SK-N-MC (cell line): ENCODE measurements around the gene CPLANE1.
"Not testable (repeated sequence)": the region's sequence is repeated elsewhere in the genome, so short reads cannot be mapped to it uniquely, and the experiment has no call there.

Source experiments
- DNase-seq: peaks from one replicate; pipeline ENCODE4 v3.0.0-alpha.2; 2011; ENCODE audit warnings: low read depth, low spot score
- H3K27ac ChIP-seq: fragments of 200-600 bp; sonication (generic); 2 replicates; pipeline ENCODE4 v1.5.1; 2016; ENCODE audit warnings: mixed run types
- H3K36me3 ChIP-seq: fragments of 200-600 bp; sonication (generic); 2 replicates; pipeline ENCODE4 v1.6.1; 2017; ENCODE audit warnings: antibody characterized with exemption, low read length, mixed read lengths; ENCODE audit not compliant: insufficient read depth
- H3K4me3 ChIP-seq: fragments of 200-600 bp; sonication (generic); 2 replicates; pipeline ENCODE4 v1.5.1; 2016
- H3K9ac ChIP-seq: fragments of 200-600 bp; sonication (generic); 2 replicates; pipeline ENCODE4 v1.8.0; 2017; ENCODE audit warnings: mixed run types, mixed read lengths; ENCODE audit not compliant: insufficient read length
- H3K9me3 ChIP-seq: fragments of 200-600 bp; sonication (generic); 2 replicates; pipeline ENCODE4 v1.6.1; 2017; ENCODE audit warnings: low read depth, mild to moderate bottlenecking, antibody characterized with exemption, low read length, moderate library complexity, mixed read lengths
- EZH2 ChIP-seq: fragments of 200-600 bp; sonication (generic); IDR thresholded peaks from one replicate; pipeline ENCODE4 v1.6.1; 2017; ENCODE audit warnings: antibody characterized with exemption
- FOXP2 ChIP-seq: optimal IDR thresholded peaks from 2 replicates; pipeline ENCODE3; 2011; ENCODE audit warnings: mild to moderate bottlenecking, moderate library complexity; ENCODE audit not compliant: insufficient read depth; ENCODE audit errors: extremely low read length, control extremely low read depth
- POLR2AphosphoS5 ChIP-seq: IDR thresholded peaks from 2 replicates; pipeline ENCODE4 v1.6.1; 2012; ENCODE audit warnings: mild to moderate bottlenecking, low read depth, low read length, borderline replicate concordance

Gene CPLANE1

GRCh38 chr5:37249815-37250164, 614 bp upstream of the CPLANE1 start:
- TF ChIP-seq FOXP2: no peak
- TF ChIP-seq POLR2AphosphoS5: no peak
- no peak for TF ChIP-seq EZH2
- Histone ChIP-seq H3K9ac (peak overlapping the region; percentile 93), H3K36me3 (no peaks in the 10 kb centered on the region), H3K27ac (no peak overlapping the region), H3K9me3 (no peaks in the 10 kb centered on the region), H3K4me3 (peak overlapping the region; percentile 96)
- no peak for DNase-seq

GRCh38 chr5:37248421-37248969, 681 bp downstream of the CPLANE1 start:
- no peak for DNase-seq
- no peak overlapping the region for H3K27ac ChIP-seq
- no peaks in the 10 kb centered on the region for H3K36me3 ChIP-seq
- no peaks in the 10 kb centered on the region for H3K9me3 ChIP-seq
- peak overlapping the region; percentile 93 for H3K9ac ChIP-seq
- peak overlapping the region; percentile 96 for H3K4me3 ChIP-seq
- TF ChIP-seq POLR2AphosphoS5: no peak
- TF ChIP-seq FOXP2: no peak
- no peak for TF ChIP-seq EZH2

GRCh38 chr5:37247496-37247895, 1.7 kb downstream of the CPLANE1 start:
- DNase-seq: no peak
- H3K36me3 ChIP-seq: no peaks in the 10 kb centered on the region
- TF ChIP-seq EZH2 (no peak), FOXP2 (no peak), POLR2AphosphoS5 (no peak)
- no peak overlapping the region for H3K9ac ChIP-seq
- no peaks in the 10 kb centered on the region for H3K9me3 ChIP-seq
- H3K27ac ChIP-seq: no peak overlapping the region
- H3K4me3 ChIP-seq: no peak overlapping the region

GRCh38 chr5:37247036-37247435, 2.1 kb downstream of the CPLANE1 start:
- Histone ChIP-seq H3K4me3 (no peak overlapping the region), H3K9ac (no peak overlapping the region), H3K27ac (no peak overlapping the region), H3K36me3 (no peaks in the 10 kb centered on the region), H3K9me3 (no peaks in the 10 kb centered on the region)
- TF ChIP-seq FOXP2: no peak
- TF ChIP-seq POLR2AphosphoS5: no peak
- TF ChIP-seq EZH2: no peak
- DNase-seq: no peak

DNA sequence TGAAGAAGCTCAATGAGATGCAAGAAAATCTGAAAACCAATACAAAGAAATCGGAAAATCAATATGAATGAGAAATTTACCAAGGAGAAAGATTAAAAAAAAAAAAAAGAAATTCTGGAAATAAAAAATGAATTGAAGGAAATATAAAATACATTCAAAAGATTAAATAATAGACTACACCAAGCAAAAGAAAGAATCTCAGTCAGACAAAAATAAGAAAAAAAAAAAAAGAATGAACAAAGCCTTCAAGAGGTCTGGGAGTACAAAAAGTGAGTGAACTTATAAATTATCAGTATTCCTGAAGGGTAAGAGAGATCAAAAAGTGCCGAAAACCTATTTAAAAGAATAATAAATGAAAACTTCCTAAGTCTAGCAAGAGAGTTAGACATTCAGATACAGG, 14.9 kb downstream of the CPLANE1 start:
- Histone ChIP-seq H3K4me3 (no peak overlapping the region), H3K9ac (no peak overlapping the region), H3K27ac (no peak overlapping the region), H3K36me3 (peaks cover 32% of the 10 kb centered on the region), H3K9me3 (no peaks in the 10 kb centered on the region)
- DNase-seq: no peak
- no peak for TF ChIP-seq FOXP2
- TF ChIP-seq EZH2: no peak
- no peak for TF ChIP-seq POLR2AphosphoS5

DNA sequence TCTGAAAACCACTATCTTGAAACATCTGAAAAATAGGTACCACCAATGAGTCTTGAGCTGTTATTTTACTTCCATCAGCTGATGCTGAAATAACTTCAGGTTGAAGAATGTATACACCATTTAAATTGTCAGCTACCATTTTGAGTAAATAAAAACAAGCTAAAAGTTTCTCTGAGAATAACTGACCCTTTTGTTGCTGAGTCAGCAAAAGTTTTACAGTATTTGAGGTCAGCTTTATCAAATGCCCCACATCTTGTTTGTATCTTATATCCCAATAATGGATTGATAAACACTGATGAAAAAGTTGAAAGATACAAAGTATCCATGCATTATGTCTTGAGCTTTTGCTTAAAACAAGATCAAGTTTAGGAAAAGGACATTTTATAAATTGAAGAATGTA, 22.8 kb downstream of the CPLANE1 start:
- TF ChIP-seq EZH2 (no peak), FOXP2 (no peak), POLR2AphosphoS5 (no peak)
- no peak for DNase-seq
- Histone ChIP-seq H3K36me3 (peaks cover 20% of the 10 kb centered on the region), H3K9me3 (no peaks in the 10 kb centered on the region), H3K4me3 (no peak overlapping the region), H3K9ac (no peak overlapping the region), H3K27ac (no peak overlapping the region)

GRCh38 chr5:37222181-37222580, 27.0 kb downstream of the CPLANE1 start:
- DNase-seq: no peak
- H3K9me3 ChIP-seq: no peaks in the 10 kb centered on the region
- peaks cover 12% of the 10 kb centered on the region for H3K36me3 ChIP-seq
- no peak overlapping the region for H3K9ac ChIP-seq
- no peak overlapping the region for H3K27ac ChIP-seq
- H3K4me3 ChIP-seq: no peak overlapping the region
- TF ChIP-seq POLR2AphosphoS5: no peak
- TF ChIP-seq FOXP2: no peak
- TF ChIP-seq EZH2: no peak

DNA sequence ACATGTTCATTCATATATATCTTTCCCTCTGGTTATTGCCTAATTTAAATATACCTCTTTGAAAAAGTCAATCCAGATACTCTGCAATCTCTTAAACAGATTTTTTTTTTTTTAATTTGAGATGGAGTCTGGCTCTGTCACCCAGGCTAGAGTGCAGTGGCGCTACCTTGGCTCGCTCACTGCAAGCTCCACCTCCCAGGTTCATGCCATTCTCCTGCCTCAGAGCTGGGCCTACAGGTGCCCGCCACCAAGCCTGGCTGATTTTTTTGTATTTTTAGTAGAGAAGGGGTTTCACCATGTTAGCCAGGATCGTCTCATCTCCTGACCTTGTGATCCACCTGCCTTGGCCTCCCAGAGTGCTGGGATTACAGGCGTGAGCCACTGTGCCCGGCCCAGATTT, 28.8 kb downstream of the CPLANE1 start:
- not testable (repeated sequence) for H3K36me3 ChIP-seq, DNase-seq, H3K9me3 ChIP-seq, H3K9ac ChIP-seq, H3K4me3 ChIP-seq, H3K27ac ChIP-seq

DNA sequence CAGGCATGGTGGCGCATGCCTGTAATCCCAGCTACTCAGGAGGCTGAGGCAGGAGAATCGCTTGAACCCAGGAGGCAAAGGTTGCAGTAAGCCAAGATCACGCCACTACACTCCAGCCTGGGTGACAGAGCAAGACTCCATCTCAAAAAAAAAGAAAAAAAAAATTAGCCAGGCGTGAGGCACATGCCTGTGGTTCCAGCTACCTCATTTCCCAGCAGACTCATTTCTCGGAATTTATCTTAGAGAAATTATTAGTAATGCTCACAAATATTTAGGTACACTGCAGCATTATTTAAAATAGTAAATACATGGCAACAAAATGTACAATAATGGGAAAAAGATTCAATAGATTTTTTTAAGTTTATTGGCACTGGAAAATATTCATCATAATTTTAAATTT, 29.8 kb downstream of the CPLANE1 start:
- H3K4me3 ChIP-seq, H3K9ac ChIP-seq, H3K36me3 ChIP-seq, DNase-seq, H3K9me3 ChIP-seq, H3K27ac ChIP-seq: not testable (repeated sequence)
